Activated naive CD4-positive, alpha-beta T cell treated with anti-CD3 and anti-CD28 coated beads for 36 hours (primary cell): ENCODE measurements around the gene ARHGEF28. TPM values are rescaled to one million over a fixed set of nuclear protein-coding genes. Genes with fewer than 3 reads are reported as not detected.

Source experiments
- CTCF ChIA-PET: fragments of 350-600 bp; sonication (Branson Sonifier 250); formaldehyde crosslinking; loops from one replicate; lab custom pipeline; 2021; ENCODE audit warnings: antibody characterized with exemption; lab: Charles Lee
- DNase-seq: peaks from one replicate; pipeline ENCODE4 v3.0.0-alpha.2; 2020
- H3K27ac Mint-ChIP-seq: one replicate; pipeline ENCODE4 v1.8.0; 2021; ENCODE audit warnings: mild to moderate bottlenecking, mixed read lengths
- H3K27me3 Mint-ChIP-seq: one replicate; pipeline ENCODE4 v1.8.0; 2021; ENCODE audit warnings: low read depth, mixed read lengths
- H3K36me3 Mint-ChIP-seq: one replicate; pipeline ENCODE4 v1.8.0; 2021; ENCODE audit warnings: low read depth, mixed read lengths
- H3K4me1 Mint-ChIP-seq: one replicate; pipeline ENCODE4 v1.8.0; 2021; ENCODE audit warnings: low read depth, mixed read lengths
- H3K4me3 Mint-ChIP-seq: one replicate; pipeline ENCODE4 v1.8.0; 2021; ENCODE audit warnings: mild to moderate bottlenecking, moderate library complexity, mixed read lengths
- H3K9me3 Mint-ChIP-seq: one replicate; pipeline ENCODE4 v1.8.0; 2021; ENCODE audit warnings: mixed read lengths
- intact Hi-C: fragments of 100-400 bp; cut with micrococcal nuclease; formaldehyde crosslinking; loops from one replicate; pipeline ENCODE4 v1.15.1; 2023
- total RNA-seq, 2 experiments: library from RNA; stranded (reverse); gene quantifications; one replicate each; pipeline ENCODE4 v1.2.3, GENCODE V29; 2021

The ARHGEF28 gene
- total RNA-seq, 2 experiments from 2014 or later, result not detected

- no peak overlapping the region for H3K27ac Mint-ChIP-seq
- no peaks in the 10 kb centered on the region for H3K4me1 Mint-ChIP-seq
- intact Hi-C loops, result no loop called here
- no peaks in the 10 kb centered on the region for H3K36me3 Mint-ChIP-seq
- peaks cover 44% of the 10 kb centered on the region for H3K27me3 Mint-ChIP-seq
- H3K9me3 Mint-ChIP-seq, result no peaks in the 10 kb centered on the region
- CTCF ChIA-PET, result no interaction called here
- peak overlapping the region; percentile 21 for H3K4me3 Mint-ChIP-seq
- no peak for DNase-seq
Measured at GRCh38 chr5:73626814-73627313, 868 bp downstream of the ARHGEF28 start.

GRCh38 chr5:73629456-73629855 lies 3.5 kb downstream of the ARHGEF28 start:
- peaks cover 35% of the 10 kb centered on the region for H3K27me3 Mint-ChIP-seq
- no peak overlapping the region for H3K27ac Mint-ChIP-seq
- no peak for DNase-seq
- H3K4me3 Mint-ChIP-seq, result no peak overlapping the region
- H3K36me3 Mint-ChIP-seq, result no peaks in the 10 kb centered on the region
- CTCF ChIA-PET, result no interaction called here
- H3K9me3 Mint-ChIP-seq, result no peaks in the 10 kb centered on the region
- H3K4me1 Mint-ChIP-seq, result no peaks in the 10 kb centered on the region
- intact Hi-C loops, result no loop called here

GRCh38 chr5:73630765-73631164 lies 4.8 kb downstream of the ARHGEF28 start:
- CTCF ChIA-PET, result no interaction called here
- Mint-ChIP-seq H3K27me3 (peaks cover 32% of the 10 kb centered on the region), H3K4me3 (no peak overlapping the region), H3K27ac (no peak overlapping the region), H3K36me3 (no peaks in the 10 kb centered on the region), H3K4me1 (no peaks in the 10 kb centered on the region), H3K9me3 (no peaks in the 10 kb centered on the region)
- DNase-seq, result no peak
- intact Hi-C loops, result no loop called here

- Mint-ChIP-seq H3K4me3 (no peak overlapping the region), H3K27me3 (peaks cover 31% of the 10 kb centered on the region)
- CTCF ChIA-PET, result no interaction called here
Measured at GRCh38 chr5:73631500-73631899, 5.5 kb downstream of the ARHGEF28 start.

GRCh38 chr5:73633060-73633459 lies 7.1 kb downstream of the ARHGEF28 start:
- Mint-ChIP-seq H3K36me3 (no peaks in the 10 kb centered on the region), H3K4me1 (no peaks in the 10 kb centered on the region), H3K27me3 (peaks cover 19% of the 10 kb centered on the region), H3K4me3 (no peak overlapping the region), H3K27ac (no peak overlapping the region), H3K9me3 (no peaks in the 10 kb centered on the region)
- intact Hi-C loops, result no loop called here
- CTCF ChIA-PET, result interaction anchor here (0.6 to 0.8 kb wide), 2 partner anchors 57 to 96 kb away, joined by 3 read pairs; no protein-coding TSS in a partner anchor
- no peak for DNase-seq

More at GRCh38 chr5:73631500-73631899, 5.5 kb downstream of the ARHGEF28 start:
- no peak for DNase-seq
- Mint-ChIP-seq H3K9me3 (no peaks in the 10 kb centered on the region), H3K4me1 (no peaks in the 10 kb centered on the region), H3K27ac (no peak overlapping the region), H3K36me3 (no peaks in the 10 kb centered on the region)
- intact Hi-C loops, result no loop called here

- H3K27me3 Mint-ChIP-seq, result peaks cover 7% of the 10 kb centered on the region
- H3K4me3 Mint-ChIP-seq, result no peak overlapping the region
- no peak overlapping the region for H3K27ac Mint-ChIP-seq
- H3K4me1 Mint-ChIP-seq, result no peaks in the 10 kb centered on the region
- intact Hi-C loops, result no loop called here
- H3K36me3 Mint-ChIP-seq, result no peaks in the 10 kb centered on the region
- DNase-seq, result no peak
- CTCF ChIA-PET, result no interaction called here
- H3K9me3 Mint-ChIP-seq, result no peaks in the 10 kb centered on the region
Measured at GRCh38 chr5:73636408-73636807, 10.4 kb downstream of the ARHGEF28 start.

GRCh38 chr5:73637565-73637964 lies 11.6 kb downstream of the ARHGEF28 start:
- Mint-ChIP-seq H3K4me3 (no peak overlapping the region), H3K27me3 (peaks cover 13% of the 10 kb centered on the region), H3K36me3 (no peaks in the 10 kb centered on the region), H3K4me1 (no peaks in the 10 kb centered on the region), H3K27ac (no peak overlapping the region), H3K9me3 (no peaks in the 10 kb centered on the region)
- DNase-seq, result no peak
- intact Hi-C loops, result no loop called here
- CTCF ChIA-PET, result no interaction called here

- Mint-ChIP-seq H3K27ac (no peak overlapping the region), H3K27me3 (peaks cover 14% of the 10 kb centered on the region), H3K9me3 (no peaks in the 10 kb centered on the region), H3K4me3 (no peak overlapping the region), H3K4me1 (no peaks in the 10 kb centered on the region), H3K36me3 (no peaks in the 10 kb centered on the region)
- no peak for DNase-seq
- CTCF ChIA-PET, result interaction anchor here (0.7 kb wide), 1 partner anchor 56 kb away, joined by 3 read pairs; no protein-coding TSS in a partner anchor
- intact Hi-C loops, result no loop called here
Measured at GRCh38 chr5:73638344-73639095, 12.5 kb downstream of the ARHGEF28 start.

- intact Hi-C loops, result no loop called here
- Mint-ChIP-seq H3K27me3 (peaks cover 20% of the 10 kb centered on the region), H3K27ac (no peak overlapping the region), H3K4me1 (no peaks in the 10 kb centered on the region), H3K36me3 (no peaks in the 10 kb centered on the region), H3K9me3 (no peaks in the 10 kb centered on the region), H3K4me3 (no peak overlapping the region)
- DNase-seq, result no peak
- CTCF ChIA-PET, result interaction anchor here (1.0 kb wide), 1 partner anchor 50 kb away, joined by 3 read pairs; no protein-coding TSS in a partner anchor
Measured at GRCh38 chr5:73640861-73641320, 14.9 kb downstream of the ARHGEF28 start.

- H3K36me3 Mint-ChIP-seq, result no peaks in the 10 kb centered on the region
- H3K4me1 Mint-ChIP-seq, result no peaks in the 10 kb centered on the region
- CTCF ChIA-PET, result interaction anchor here (1.1 kb wide), 1 partner anchor 51 kb away, joined by 3 read pairs; no protein-coding TSS in a partner anchor
- no peak overlapping the region for H3K4me3 Mint-ChIP-seq
- DNase-seq, result no peak
- H3K9me3 Mint-ChIP-seq, result no peaks in the 10 kb centered on the region
- intact Hi-C loops, result no loop called here
- no peak overlapping the region for H3K27ac Mint-ChIP-seq
- H3K27me3 Mint-ChIP-seq, result peaks cover 29% of the 10 kb centered on the region
Measured at GRCh38 chr5:73641811-73642210, 15.8 kb downstream of the ARHGEF28 start.

GRCh38 chr5:73642344-73642743 lies 16.3 kb downstream of the ARHGEF28 start:
- Mint-ChIP-seq H3K27me3 (peaks cover 30% of the 10 kb centered on the region), H3K4me3 (no peak overlapping the region), H3K4me1 (no peaks in the 10 kb centered on the region), H3K27ac (no peak overlapping the region), H3K36me3 (no peaks in the 10 kb centered on the region), H3K9me3 (no peaks in the 10 kb centered on the region)
- no peak for DNase-seq
- CTCF ChIA-PET, result interaction anchor here (1.1 kb wide), 1 partner anchor 51 kb away, joined by 3 read pairs; no protein-coding TSS in a partner anchor
- intact Hi-C loops, result no loop called here

- no peak overlapping the region for H3K4me3 Mint-ChIP-seq
- H3K27ac Mint-ChIP-seq, result no peak overlapping the region
- intact Hi-C loops, result no loop called here
- CTCF ChIA-PET, result no interaction called here
- no peak for DNase-seq
- H3K27me3 Mint-ChIP-seq, result peaks cover 37% of the 10 kb centered on the region
- H3K9me3 Mint-ChIP-seq, result no peaks in the 10 kb centered on the region
- H3K36me3 Mint-ChIP-seq, result no peaks in the 10 kb centered on the region
- H3K4me1 Mint-ChIP-seq, result no peaks in the 10 kb centered on the region
Measured at GRCh38 chr5:73644385-73644963, 18.5 kb downstream of the ARHGEF28 start.
